Activated CD4-positive, CD25-positive, alpha-beta regulatory T cell treated with anti-CD3 and anti-CD28 coated beads, Interleukin-2, amount 50 U/mL, for 72 hours (primary cell): ENCODE results near the gene NUDT14.

ENCODE experiments used
- DNase-seq: peaks from one replicate; pipeline ENCODE4 v3.0.0; 2021

NUDT14 gene

GRCh38 chr14:105172476-105172875 is 8.6 kb downstream of the NUDT14 start:
- DNase-seq: no peak

- DNase-seq: no peak
Observed at GRCh38 chr14:105171004-105171673, 10.0 kb downstream of the NUDT14 start.

GRCh38 chr14:105169776-105170655 is 11.1 kb downstream of the NUDT14 start:
- DNase-seq: no peak

GRCh38 chr14:105168979-105169507 is 12.1 kb downstream of the NUDT14 start:
- no peak for DNase-seq

GRCh38 chr14:105168496-105168978 is 12.6 kb downstream of the NUDT14 start, which contains the start of gene JAG2:
Gene JAG2 (minus strand): TSS chr14:105168776. CDS start chr14:105168420, 356 bp downstream.
- DNase-seq: no peak

- DNase-seq: no peak
Observed at GRCh38 chr14:105168093-105168420, 13.1 kb downstream of the NUDT14 start.

GRCh38 chr14:105167303-105168092 is 13.6 kb downstream of the NUDT14 start:
- DNase-seq: no peak

GRCh38 chr14:105166571-105167302 is 14.4 kb downstream of the NUDT14 start:
- no peak for DNase-seq

GRCh38 chr14:105165761-105166485 is 15.2 kb downstream of the NUDT14 start:
- DNase-seq: no peak

GRCh38 chr14:105165134-105165704 is 15.9 kb downstream of the NUDT14 start:
- no peak for DNase-seq

GRCh38 chr14:105163040-105163742 is 17.9 kb downstream of the NUDT14 start:
- no peak for DNase-seq

- no peak for DNase-seq
Observed at GRCh38 chr14:105162669-105162979, 18.5 kb downstream of the NUDT14 start.

- DNase-seq: no peak
Observed at GRCh38 chr14:105161964-105162668, 19.0 kb downstream of the NUDT14 start.

GRCh38 chr14:105161309-105161708 is 19.8 kb downstream of the NUDT14 start:
- no peak for DNase-seq

GRCh38 chr14:105160776-105161175 is 20.3 kb downstream of the NUDT14 start:
- DNase-seq: no peak

- no peak for DNase-seq
Observed at GRCh38 chr14:105159344-105159743, 21.8 kb downstream of the NUDT14 start.

- no peak for DNase-seq
Observed at GRCh38 chr14:105158794-105159193, 22.3 kb downstream of the NUDT14 start.

- no peak for DNase-seq
Observed at GRCh38 chr14:105157872-105158271, 23.2 kb downstream of the NUDT14 start.

GRCh38 chr14:105156414-105157375 is 24.4 kb downstream of the NUDT14 start:
- no peak for DNase-seq
